ENCODE measurements around the gene PFAS. TPM values are rescaled to one million over a fixed set of nuclear protein-coding genes. Genes with fewer than 3 reads are reported as not detected.

Gene PFAS
- polyA plus RNA-seq, 1 donor from 2014 or later: 11.7 TPM

DNA sequence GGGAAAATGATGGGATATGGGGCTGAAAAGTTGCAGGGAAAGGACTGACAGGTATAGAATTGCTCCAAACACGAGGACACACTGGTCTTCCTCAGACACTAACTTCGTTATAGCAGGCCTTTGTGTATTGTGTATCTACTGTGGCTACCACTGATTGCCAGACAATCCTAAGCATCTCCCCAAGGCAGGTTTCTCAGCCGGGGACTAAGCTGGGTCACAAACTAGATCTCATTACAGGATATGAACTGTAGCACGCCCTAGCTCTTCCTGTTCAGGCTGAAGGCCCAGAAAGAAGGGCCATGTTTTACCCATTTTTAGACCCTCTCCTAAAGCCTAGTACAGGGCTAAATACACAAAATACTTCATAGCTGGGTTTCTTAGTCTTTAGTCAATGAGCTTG, 34.3 kb downstream of the PFAS start:
- no peaks in the 10 kb centered on the region for H3K27me3 ChIP-seq (ENCODE audit: insufficient read depth, low read depth, low read length)
- no peaks in the 10 kb centered on the region for H3K9me3 ChIP-seq (ENCODE audit: low read length)
- H3F3A ChIP-seq (ENCODE audit: insufficient read depth, low read length, poor library complexity, severe bottlenecking): no peaks in the 10 kb centered on the region
- TF ChIP-seq, protein P1, sequence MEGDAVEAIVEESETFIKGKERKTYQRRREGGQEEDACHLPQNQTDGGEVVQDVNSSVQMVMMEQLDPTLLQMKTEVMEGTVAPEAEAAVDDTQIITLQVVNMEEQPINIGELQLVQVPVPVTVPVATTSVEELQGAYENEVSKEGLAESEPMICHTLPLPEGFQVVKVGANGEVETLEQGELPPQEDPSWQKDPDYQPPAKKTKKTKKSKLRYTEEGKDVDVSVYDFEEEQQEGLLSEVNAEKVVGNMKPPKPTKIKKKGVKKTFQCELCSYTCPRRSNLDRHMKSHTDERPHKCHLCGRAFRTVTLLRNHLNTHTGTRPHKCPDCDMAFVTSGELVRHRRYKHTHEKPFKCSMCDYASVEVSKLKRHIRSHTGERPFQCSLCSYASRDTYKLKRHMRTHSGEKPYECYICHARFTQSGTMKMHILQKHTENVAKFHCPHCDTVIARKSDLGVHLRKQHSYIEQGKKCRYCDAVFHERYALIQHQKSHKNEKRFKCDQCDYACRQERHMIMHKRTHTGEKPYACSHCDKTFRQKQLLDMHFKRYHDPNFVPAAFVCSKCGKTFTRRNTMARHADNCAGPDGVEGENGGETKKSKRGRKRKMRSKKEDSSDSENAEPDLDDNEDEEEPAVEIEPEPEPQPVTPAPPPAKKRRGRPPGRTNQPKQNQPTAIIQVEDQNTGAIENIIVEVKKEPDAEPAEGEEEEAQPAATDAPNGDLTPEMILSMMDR (IDR thresholded peaks at IDR 0.05; ENCODE audit: poor library complexity, severe bottlenecking): no peak
- no peak for TF ChIP-seq RAD21 (conservative IDR thresholded peaks at IDR 0.05)
- no peak for TF ChIP-seq EP300 (conservative IDR thresholded peaks at IDR 0.05; ENCODE audit: poor library complexity, severe bottlenecking)
- TF ChIP-seq TAF1 (IDR thresholded peaks at IDR 0.05; ENCODE audit: low read depth): no peak
- TF ChIP-seq POLR2AphosphoS5 (IDR thresholded peaks at IDR 0.05): no peak
- TF ChIP-seq SMC3 (conservative IDR thresholded peaks at IDR 0.05; ENCODE audit: poor library complexity): no peak
- TF ChIP-seq MXI1 (conservative IDR thresholded peaks at IDR 0.05; ENCODE audit: poor library complexity, severe bottlenecking): no peak
- no peak for TF ChIP-seq EZH2 (IDR thresholded peaks at IDR 0.05; ENCODE audit: borderline replicate concordance, insufficient read depth, low read length, poor library complexity, severe bottlenecking)
- TF ChIP-seq REST (IDR thresholded peaks at IDR 0.05; ENCODE audit: borderline replicate concordance): no peak
- H3K4me2 ChIP-seq (ENCODE audit: low read length): no peak overlapping the region
- no peak overlapping the region for H3K27ac ChIP-seq (ENCODE audit: low read length)
- H3K9ac ChIP-seq (ENCODE audit: low read length): no peak overlapping the region
- H3K9me2 ChIP-seq (ENCODE audit: insufficient read depth, low read length): no peaks in the 10 kb centered on the region
- H3K36me3 ChIP-seq (ENCODE audit: insufficient read depth, low read length): no peaks in the 10 kb centered on the region
- H3K4me3 ChIP-seq (ENCODE audit: low read length): no peak overlapping the region
- H2AFZ ChIP-seq (ENCODE audit: low read depth, low read length): no peak overlapping the region
- H3K79me2 ChIP-seq (replicated peaks; ENCODE audit: insufficient read depth, low read length): no peaks in the 10 kb centered on the region
- H4K20me1 ChIP-seq (ENCODE audit: insufficient read depth): no peaks in the 10 kb centered on the region

DNA sequence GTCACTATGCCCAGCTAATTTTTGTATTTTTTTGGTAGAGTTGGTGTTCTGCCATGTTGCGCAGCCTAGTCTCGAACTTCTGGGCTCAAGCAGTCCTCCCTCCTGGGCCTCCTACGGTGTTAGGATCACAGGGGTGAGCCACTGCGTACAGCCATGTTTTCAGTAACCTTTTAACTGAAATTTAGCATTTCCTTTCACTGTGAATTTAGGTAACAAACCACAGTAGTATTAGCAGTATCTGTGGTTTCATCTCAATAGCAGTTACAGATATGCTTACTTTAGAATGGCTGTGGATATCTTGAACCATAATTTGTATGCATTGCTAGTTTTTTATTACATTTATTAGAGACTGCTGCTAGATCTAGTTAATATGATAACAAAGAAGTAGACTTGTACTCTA, 35.0 kb downstream of the PFAS start:
- Histone ChIP-seq H3K9me3 (ENCODE audit: low read length) (no peaks in the 10 kb centered on the region), H3K9ac (ENCODE audit: low read length) (no peak overlapping the region), H3K79me2 (replicated peaks; ENCODE audit: insufficient read depth, low read length) (no peaks in the 10 kb centered on the region), H3K4me3 (ENCODE audit: low read length) (no peak overlapping the region), H3K27ac (ENCODE audit: low read length) (no peak overlapping the region), H3K36me3 (ENCODE audit: insufficient read depth, low read length) (no peaks in the 10 kb centered on the region), H3K27me3 (ENCODE audit: insufficient read depth, low read depth, low read length) (no peaks in the 10 kb centered on the region), H4K20me1 (ENCODE audit: insufficient read depth) (no peaks in the 10 kb centered on the region), H2AFZ (ENCODE audit: low read depth, low read length) (no peak overlapping the region), H3K9me2 (ENCODE audit: insufficient read depth, low read length) (no peaks in the 10 kb centered on the region), H3F3A (ENCODE audit: insufficient read depth, low read length, poor library complexity, severe bottlenecking) (no peaks in the 10 kb centered on the region), H3K4me2 (ENCODE audit: low read length) (no peak overlapping the region)
- TF ChIP-seq TAF1 (IDR thresholded peaks at IDR 0.05; ENCODE audit: low read depth) (no peak), RAD21 (conservative IDR thresholded peaks at IDR 0.05) (no peak), EZH2 (IDR thresholded peaks at IDR 0.05; ENCODE audit: borderline replicate concordance, insufficient read depth, low read length, poor library complexity, severe bottlenecking) (no peak), SMC3 (conservative IDR thresholded peaks at IDR 0.05; ENCODE audit: poor library complexity) (no peak), EP300 (conservative IDR thresholded peaks at IDR 0.05; ENCODE audit: poor library complexity, severe bottlenecking) (no peak), MXI1 (conservative IDR thresholded peaks at IDR 0.05; ENCODE audit: poor library complexity, severe bottlenecking) (no peak), POLR2AphosphoS5 (IDR thresholded peaks at IDR 0.05) (no peak), REST (IDR thresholded peaks at IDR 0.05; ENCODE audit: borderline replicate concordance) (no peak)
- TF ChIP-seq, protein P1 (IDR thresholded peaks at IDR 0.05; ENCODE audit: poor library complexity, severe bottlenecking): no peak
